PC-9 (cell line): Measurements from ENCODE around the gene ZMYM3. TPM values are rescaled to one million over a fixed set of nuclear protein-coding genes. Genes with fewer than 3 reads are reported as not detected.

Source experiments
- BruUV-seq: library from RNA; stranded (reverse); fragments of 400-500 nt; replicated peaks from 2 replicates; lab custom pipeline; 2021; lab: Mats Ljungman, UMichigan
- CTCF ChIA-PET: fragments of 300-600 bp; sonication (Branson Sonifier 250); formaldehyde crosslinking; loops from one replicate; lab custom pipeline; 2022; ENCODE audit warnings: antibody characterized with exemption; lab: Charles Lee
- POLR2A ChIA-PET: fragments of 300-600 bp; sonication (Branson Sonifier 250); formaldehyde crosslinking; loops from one replicate; lab custom pipeline; 2022; ENCODE audit warnings: antibody characterized with exemption; ENCODE audit not compliant: unreplicated experiment; lab: Charles Lee
- DNase-seq, 2 experiments: peaks; one replicate each; pipeline versions ENCODE4 v3.0.0 to v3.0.0-alpha.2; 2015 to 2022; ENCODE audit warnings: mixed read lengths in 1 of 2
- H2AFZ ChIP-seq: fragments of 200-600 bp; sonication (generic); 2 replicates; pipeline ENCODE4 v1.8.1; 2017; ENCODE audit warnings: antibody characterized with exemption
- H3F3A ChIP-seq: fragments of 200-600 bp; sonication (generic); 2 replicates; pipeline ENCODE4 v1.8.1; 2017; ENCODE audit warnings: antibody characterized with exemption, mild to moderate bottlenecking, low read depth; ENCODE audit not compliant: insufficient read depth
- H3K27ac ChIP-seq: fragments of 200-600 bp; sonication (generic); 2 replicates; pipeline ENCODE4 v1.6.1; 2016; ENCODE audit warnings: mixed run types
- H3K27me3 ChIP-seq: fragments of 200-600 bp; sonication (generic); 2 replicates; pipeline ENCODE4 v1.6.1; 2016; ENCODE audit warnings: low read depth, mixed run types; ENCODE audit not compliant: insufficient read depth
- H3K36me3 ChIP-seq: fragments of 200-600 bp; sonication (generic); 2 replicates; pipeline ENCODE4 v1.6.1; 2016; ENCODE audit warnings: low read depth, mixed run types
- H3K4me1 ChIP-seq: fragments of 200-600 bp; sonication (generic); replicated peaks from 2 replicates; pipeline ENCODE4 v1.6.1; 2016; ENCODE audit warnings: mixed run types; ENCODE audit not compliant: insufficient read depth
- H3K4me2 ChIP-seq: fragments of 200-600 bp; sonication (generic); 2 replicates; pipeline ENCODE4 v1.6.1; 2017; ENCODE audit warnings: mixed run types
- H3K4me3 ChIP-seq: fragments of 200-600 bp; sonication (generic); 2 replicates; pipeline ENCODE4 v1.6.1; 2016; ENCODE audit warnings: mixed run types
- H3K79me2 ChIP-seq: fragments of 200-600 bp; sonication (generic); 2 replicates; pipeline ENCODE4 v1.6.1; 2017; ENCODE audit warnings: low read depth, mixed run types
- H3K9me2 ChIP-seq: fragments of 200-600 bp; sonication (generic); 2 replicates; pipeline ENCODE4 v1.8.1; 2017; ENCODE audit warnings: mild to moderate bottlenecking; ENCODE audit not compliant: insufficient read depth
- H3K9me3 ChIP-seq: fragments of 200-600 bp; sonication (generic); 2 replicates; pipeline ENCODE4 v1.8.1; 2016; ENCODE audit warnings: low read depth; ENCODE audit not compliant: insufficient read depth
- H4K20me1 ChIP-seq: fragments of 200-600 bp; sonication (generic); 2 replicates; pipeline ENCODE4 v1.8.1; 2017; ENCODE audit not compliant: insufficient read depth
- EZH2 ChIP-seq: fragments of 200-600 bp; sonication (generic); IDR thresholded peaks from 2 replicates; pipeline ENCODE4 v1.8.0; 2017; ENCODE audit warnings: antibody characterized with exemption, low read depth
- intact Hi-C: fragments of 100-400 bp; cut with micrococcal nuclease; formaldehyde crosslinking; loops from one replicate; pipeline ENCODE4 v1.10.0; 2022; ENCODE audit not compliant: unreplicated experiment
- total RNA-seq: library from RNA; stranded (reverse); gene quantifications from 2 replicates; pipeline ENCODE4 v1.2.3, GENCODE V29; 2021
- TF ChIP-seq, protein P1 (sequence below): fragments of 200-600 bp; sonication (generic); conservative IDR thresholded peaks from 2 replicates; pipeline ENCODE4 v1.6.1; 2017; ENCODE audit warnings: mixed run types, antibody characterized with exemption, mild to moderate bottlenecking, moderate library complexity

The ZMYM3 gene
- total RNA-seq, 1 experiment from 2014 or later, result 45.3 TPM

DNA sequence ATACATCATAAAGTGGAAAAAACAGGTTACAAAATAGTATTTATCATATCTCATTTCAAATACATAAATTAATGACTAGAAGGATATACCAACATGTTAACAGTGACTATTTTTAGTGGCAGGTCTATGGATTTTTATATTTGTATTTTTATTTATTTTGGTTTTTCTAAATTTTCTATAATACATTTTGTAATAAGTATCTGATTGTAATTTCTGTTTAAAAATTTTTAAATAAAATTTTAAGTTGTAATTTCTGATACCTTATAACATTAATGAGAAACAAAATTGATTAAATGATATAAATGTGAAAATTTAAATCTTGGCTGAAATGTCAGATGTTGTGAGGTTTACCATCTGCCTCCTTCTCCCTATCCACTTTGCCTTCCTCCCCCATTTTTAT is 32.0 kb upstream of the ZMYM3 start:
- no TSS peak for BruUV-seq
- H4K20me1 ChIP-seq, result peaks cover 51% of the 10 kb centered on the region
- no peak overlapping the region for H3K27ac ChIP-seq
- no peaks in the 10 kb centered on the region for H3K9me2 ChIP-seq
- no peak for DNase-seq
- POLR2A ChIA-PET, result no interaction called here
- peaks cover 34% of the 10 kb centered on the region; the same call in 1 of the 2 replicates for H3K36me3 ChIP-seq
- peak overlapping the region; percentile 77; the same call in 1 of the 2 replicates for H3K4me3 ChIP-seq
- peak overlapping the region; percentile 94 for H3K4me2 ChIP-seq
- H3K27me3 ChIP-seq, result no peaks in the 10 kb centered on the region
- intact Hi-C loops, result no loop called here
- CTCF ChIA-PET, result no interaction called here
- H3K9me3 ChIP-seq, result no peaks in the 10 kb centered on the region
- H2AFZ ChIP-seq, result no peak overlapping the region
- H3F3A ChIP-seq, result peaks cover 10% of the 10 kb centered on the region; the same call in 1 of the 2 replicates
- TF ChIP-seq, protein P1, sequence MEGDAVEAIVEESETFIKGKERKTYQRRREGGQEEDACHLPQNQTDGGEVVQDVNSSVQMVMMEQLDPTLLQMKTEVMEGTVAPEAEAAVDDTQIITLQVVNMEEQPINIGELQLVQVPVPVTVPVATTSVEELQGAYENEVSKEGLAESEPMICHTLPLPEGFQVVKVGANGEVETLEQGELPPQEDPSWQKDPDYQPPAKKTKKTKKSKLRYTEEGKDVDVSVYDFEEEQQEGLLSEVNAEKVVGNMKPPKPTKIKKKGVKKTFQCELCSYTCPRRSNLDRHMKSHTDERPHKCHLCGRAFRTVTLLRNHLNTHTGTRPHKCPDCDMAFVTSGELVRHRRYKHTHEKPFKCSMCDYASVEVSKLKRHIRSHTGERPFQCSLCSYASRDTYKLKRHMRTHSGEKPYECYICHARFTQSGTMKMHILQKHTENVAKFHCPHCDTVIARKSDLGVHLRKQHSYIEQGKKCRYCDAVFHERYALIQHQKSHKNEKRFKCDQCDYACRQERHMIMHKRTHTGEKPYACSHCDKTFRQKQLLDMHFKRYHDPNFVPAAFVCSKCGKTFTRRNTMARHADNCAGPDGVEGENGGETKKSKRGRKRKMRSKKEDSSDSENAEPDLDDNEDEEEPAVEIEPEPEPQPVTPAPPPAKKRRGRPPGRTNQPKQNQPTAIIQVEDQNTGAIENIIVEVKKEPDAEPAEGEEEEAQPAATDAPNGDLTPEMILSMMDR, result no peak
- TF ChIP-seq EZH2, result no peak
- peaks cover 69% of the 10 kb centered on the region for H3K79me2 ChIP-seq
- H3K4me1 ChIP-seq, result peaks cover 17% of the 10 kb centered on the region

DNA sequence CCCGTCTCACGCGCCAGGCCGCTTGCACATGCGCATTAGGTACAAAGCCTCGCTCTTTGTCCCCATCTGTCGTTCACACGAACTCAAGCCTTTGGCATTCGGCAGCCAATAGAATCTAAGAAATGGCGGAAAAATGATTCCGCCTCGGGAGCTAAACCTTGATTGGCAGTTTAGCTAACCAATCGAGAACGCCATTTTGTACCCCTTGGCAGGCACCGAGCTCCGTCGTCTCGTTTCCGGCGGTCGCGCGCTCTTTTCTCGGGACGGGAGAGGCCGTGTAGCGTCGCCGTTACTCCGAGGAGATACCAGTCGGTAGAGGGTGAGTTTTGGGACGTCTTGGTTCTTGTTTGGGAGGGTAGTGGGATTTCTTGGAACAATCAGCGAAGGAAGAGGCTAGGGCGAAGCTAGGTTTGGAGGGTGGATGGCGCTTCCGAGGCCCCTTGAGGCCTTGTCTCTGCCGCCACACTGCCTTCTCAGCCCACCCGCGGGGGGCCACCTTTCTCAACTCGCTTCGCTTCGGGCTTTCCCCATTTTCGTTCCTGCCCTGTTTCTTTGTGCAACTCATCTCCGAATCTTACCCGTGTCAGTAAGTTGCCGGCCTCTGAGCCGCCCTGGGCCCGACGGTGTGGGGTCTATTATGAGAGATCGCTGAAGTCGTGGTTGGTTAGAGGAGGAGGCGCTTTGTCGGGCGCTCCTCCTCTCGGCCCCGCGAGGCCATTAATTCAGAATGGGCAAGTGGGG is 29.6 kb upstream of the ZMYM3 start, which contains the start of gene NONO:
Gene NONO (plus strand): TSS at position 233 of the 741 bp plus-strand sequence. CDS start 7,003 bp downstream, outside the sequence.
- CTCF ChIA-PET, result interaction anchor here (0.7 kb wide), 1 partner anchor 211 kb away, joined by 3 read pairs; no protein-coding TSS in a partner anchor
- peak within 1 kb of the TSS; percentile 82 for H2AFZ ChIP-seq
- TSS peak; percentile 88 for BruUV-seq

More for the DNA sequence above, 29.6 kb upstream of the ZMYM3 start, which contains the start of gene NONO:
- H3K79me2 ChIP-seq, result peaks cover 49% of the 10 kb centered on the region
- DNase-seq, result peak; percentile 83 to 97
- peak within 1 kb of the TSS; percentile 77 for H3K4me3 ChIP-seq
- no peaks in the 10 kb centered on the region for H3K9me3 ChIP-seq
- H3K4me1 ChIP-seq, result peaks cover 17% of the 10 kb centered on the region
- peaks cover 10% of the 10 kb centered on the region; the same call in 1 of the 2 replicates for H3F3A ChIP-seq
- peaks cover 34% of the 10 kb centered on the region for H4K20me1 ChIP-seq
- POLR2A ChIA-PET, result interaction anchor here (0.6 to 1.0 kb wide), 5 partner anchors 82 to 1115 kb away, joined by 4 to 9 read pairs (median 6); partner anchors contain the start of gene TAF1
- intact Hi-C loops, result loop anchor here (2.0 kb wide), 2 partner anchors 29 to 101 kb away; partner anchors contain the start of gene ZMYM3
- 0 out of 2 replicates have a peak, but pooled peaks cover 24% of the 10 kb centered on the region for H3K36me3 ChIP-seq
- H3K27me3 ChIP-seq, result no peaks in the 10 kb centered on the region
- no peaks in the 10 kb centered on the region for H3K9me2 ChIP-seq
- H3K4me2 ChIP-seq, result peak within 1 kb of the TSS; percentile 94
- H3K27ac ChIP-seq, result peak within 1 kb of the TSS; percentile 79
- TF ChIP-seq EZH2, result no peak
- TF ChIP-seq, protein P1, result no peak
